ENCODE data around the gene KCTD4. TPM values are rescaled to one million over a fixed set of nuclear protein-coding genes. Genes with fewer than 3 reads are reported as not detected.

Gene KCTD4
- total RNA-seq, 1 experiment from 2014 or later: not detected

DNA sequence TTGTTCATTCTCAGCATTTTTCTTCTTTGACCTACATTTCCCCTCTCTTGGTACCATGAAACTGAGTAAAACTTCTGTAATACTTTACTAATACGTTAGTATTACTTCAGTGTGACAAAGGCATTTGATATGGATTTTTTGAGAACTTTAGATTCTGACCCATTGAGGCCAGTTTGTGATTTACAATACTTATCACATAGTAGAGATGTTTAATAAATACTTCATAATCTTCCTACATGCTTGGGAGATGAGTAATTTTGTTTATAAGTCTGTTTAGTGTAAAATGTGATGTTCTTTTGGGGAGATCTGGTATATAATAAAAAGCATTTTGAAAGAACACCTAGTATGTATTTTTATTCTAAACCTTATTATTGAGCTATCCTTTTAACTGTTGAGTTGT is 50.9 kb downstream of the KCTD4 start:
- no peaks in the 10 kb centered on the region for H3K9me3 ChIP-seq
- H3K36me3 ChIP-seq (ENCODE audit: control insufficient read depth, insufficient read depth, low read length): no peaks in the 10 kb centered on the region
- Mint-ChIP-seq H3K4me1 (ENCODE audit: low read depth, unreplicated experiment) (no peaks in the 10 kb centered on the region), H3K4me3 (ENCODE audit: unreplicated experiment) (no peak overlapping the region), H3K27me3 (ENCODE audit: insufficient read depth, unreplicated experiment) (no peaks in the 10 kb centered on the region), H3K36me3 (ENCODE audit: insufficient read depth, unreplicated experiment) (no peaks in the 10 kb centered on the region), H3K27ac (ENCODE audit: unreplicated experiment) (no peak overlapping the region), H3K9me3 (ENCODE audit: unreplicated experiment) (no peaks in the 10 kb centered on the region)
- ChIA-PET POLR2A (no interaction called here), CTCF (no interaction called here)
- intact Hi-C loops (cut with micrococcal nuclease; ENCODE audit: unreplicated experiment): no loop called here
- no peaks in the 10 kb centered on the region for H3K27me3 ChIP-seq (replicated peaks; ENCODE audit: control insufficient read depth, insufficient read depth, low read length)
- BruUV-seq (replicated peaks): no TSS peak
- H3K4me1 ChIP-seq: no peaks in the 10 kb centered on the region
- H3K4me3 ChIP-seq (ENCODE audit: low read depth, low read length): no peak overlapping the region
- no peak for DNase-seq
- no peak for TF ChIP-seq CTCF (IDR thresholded peaks at IDR 0.05; ENCODE audit: insufficient read depth in 1 of 2, low read depth in 1 of 2, low read length in 1 of 2, severe bottlenecking in 1 of 2, unreplicated experiment in 1 of 2)

- no peak for DNase-seq
- Histone ChIP-seq H3K9me3 (no peaks in the 10 kb centered on the region), H3K4me1 (peaks cover 12% of the 10 kb centered on the region), H3K27me3 (replicated peaks; ENCODE audit: control insufficient read depth, insufficient read depth, low read length) (no peaks in the 10 kb centered on the region), H3K36me3 (ENCODE audit: control insufficient read depth, insufficient read depth, low read length) (peaks cover 2% of the 10 kb centered on the region; the same call in 1 of the 2 replicates), H3K4me3 (ENCODE audit: low read depth, low read length) (no peak overlapping the region)
- no peaks in the 10 kb centered on the region for H3K27me3 Mint-ChIP-seq (ENCODE audit: insufficient read depth, unreplicated experiment)
- ChIA-PET POLR2A (no interaction called here), CTCF (no interaction called here)
- intact Hi-C loops (cut with micrococcal nuclease; ENCODE audit: unreplicated experiment): no loop called here
- BruUV-seq (replicated peaks): no TSS peak
- no peak overlapping the region for H3K4me3 Mint-ChIP-seq (ENCODE audit: unreplicated experiment)
- no peaks in the 10 kb centered on the region for H3K9me3 Mint-ChIP-seq (ENCODE audit: unreplicated experiment)
- peaks cover 4% of the 10 kb centered on the region for H3K36me3 Mint-ChIP-seq (ENCODE audit: insufficient read depth, unreplicated experiment)
- H3K27ac Mint-ChIP-seq (ENCODE audit: unreplicated experiment): peak overlapping the region; percentile 46
- H3K4me1 Mint-ChIP-seq (ENCODE audit: low read depth, unreplicated experiment): peaks cover 12% of the 10 kb centered on the region
- no peak for TF ChIP-seq CTCF (IDR thresholded peaks at IDR 0.05; ENCODE audit: insufficient read depth in 1 of 2, low read depth in 1 of 2, low read length in 1 of 2, severe bottlenecking in 1 of 2, unreplicated experiment in 1 of 2)
Measured at GRCh38 chr13:45143346-45143751, 57.5 kb downstream of the KCTD4 start.

Other genes starting within 250 kb of the KCTD4 start
- gene NUFIP1, start 211.6 kb downstream of the KCTD4 start, total RNA-seq (2022): 15.2 and 15.4 TPM in 2 replicates
- 32.2 and 36.2 TPM in 2 replicates for gene GPALPP1, start 211.5 kb downstream of the KCTD4 start, total RNA-seq (2022)
- gene GTF2F2, start 80.5 kb downstream of the KCTD4 start, total RNA-seq (2022): 28.1 and 30.8 TPM in 2 replicates
- gene TPT1, start 140.1 kb upstream of the KCTD4 start, total RNA-seq (2022): 3,524 and 3,611 TPM in 2 replicates
- 12.2 and 16.5 TPM in 2 replicates for gene SLC25A30, start 217.3 kb upstream of the KCTD4 start, total RNA-seq (2022)

Data from Caco-2 (cell line).